GM12891 (cell line): ENCODE measurements around the gene HOXB6.

ENCODE experiments used
- DNase-seq: peaks from one replicate; pipeline ENCODE4 v3.0.0; 2011; ENCODE audit warnings: low spot score; ENCODE audit not compliant: insufficient read length
- FAIRE-seq: peaks from 2 replicates; lab custom pipeline; 2011; peaks lifted over from hg19 to GRCh38; lab: Jason Lieb, UNC
- PAX5 ChIP-seq: IDR thresholded peaks from 2 replicates; pipeline ENCODE4 v1.6.1; 2011; ENCODE audit warnings: low read length, moderate library complexity, mild to moderate bottlenecking; ENCODE audit not compliant: insufficient read depth, severe bottlenecking
- POLR2A ChIP-seq: IDR thresholded peaks from 2 replicates; pipeline ENCODE4 v1.6.1; 2011; ENCODE audit warnings: low read depth, low read length, control low read depth
- POLR2AphosphoS5 ChIP-seq: IDR thresholded peaks from 2 replicates; pipeline ENCODE4 v1.6.1; 2011; ENCODE audit warnings: low read depth, low read length, control low read depth
- POU2F2 ChIP-seq: IDR thresholded peaks from 2 replicates; pipeline ENCODE4 v1.6.1; 2011; ENCODE audit warnings: low read depth, mild to moderate bottlenecking, control low read depth, low read length, moderate library complexity
- SPI1 ChIP-seq: IDR thresholded peaks from 2 replicates; pipeline ENCODE4 v1.6.1; 2011; ENCODE audit warnings: low read depth, low read length, control low read depth
- TAF1 ChIP-seq: IDR thresholded peaks from 2 replicates; pipeline ENCODE4 v1.6.1; 2011; ENCODE audit warnings: low read depth, low read length, control low read depth

Gene HOXB6

DNA sequence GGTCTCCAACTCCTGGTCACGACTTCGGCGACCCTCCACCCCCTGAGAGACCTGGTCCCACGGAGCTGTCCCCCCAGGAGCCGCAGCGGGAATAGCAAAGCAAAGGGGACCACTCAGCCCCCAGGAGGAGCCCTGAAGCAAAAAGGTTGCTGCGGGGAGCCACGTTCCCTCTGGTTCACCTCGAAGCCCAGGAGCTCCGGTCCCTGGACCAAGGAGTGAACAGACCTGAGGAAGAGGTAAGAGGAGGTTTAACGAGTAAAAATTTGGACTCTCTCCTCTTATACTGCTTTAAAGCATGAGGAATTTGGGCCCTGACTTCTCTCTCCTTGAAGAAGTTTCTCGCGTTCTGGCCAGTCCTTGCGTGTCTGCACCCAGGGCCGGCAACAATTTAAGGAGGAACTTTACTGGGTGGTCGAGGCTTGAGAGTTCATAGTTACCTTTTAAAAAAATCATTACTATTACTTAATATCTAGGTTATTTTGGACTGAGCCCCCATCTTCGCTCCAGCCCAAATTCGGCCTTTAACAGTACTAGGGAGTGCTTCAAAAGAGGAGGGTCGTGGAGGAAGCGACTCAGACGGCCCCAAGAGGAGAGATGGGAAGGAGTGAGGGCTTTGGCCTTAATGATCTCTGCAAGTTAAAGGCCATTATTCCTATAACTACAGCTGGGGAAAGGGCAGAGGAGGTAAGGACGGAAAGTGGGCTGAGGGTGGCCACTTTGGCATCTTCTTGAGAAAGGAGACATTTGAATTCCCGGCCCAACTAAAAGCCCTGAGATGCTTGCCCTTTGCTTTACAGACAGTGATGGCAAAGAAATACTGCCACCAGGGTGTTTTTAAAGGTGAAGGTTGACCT, 38.3 kb upstream of the HOXB6 start:
- no peak for DNase-seq
- FAIRE-seq, result no peak
- TF ChIP-seq SPI1, result no peak

DNA sequence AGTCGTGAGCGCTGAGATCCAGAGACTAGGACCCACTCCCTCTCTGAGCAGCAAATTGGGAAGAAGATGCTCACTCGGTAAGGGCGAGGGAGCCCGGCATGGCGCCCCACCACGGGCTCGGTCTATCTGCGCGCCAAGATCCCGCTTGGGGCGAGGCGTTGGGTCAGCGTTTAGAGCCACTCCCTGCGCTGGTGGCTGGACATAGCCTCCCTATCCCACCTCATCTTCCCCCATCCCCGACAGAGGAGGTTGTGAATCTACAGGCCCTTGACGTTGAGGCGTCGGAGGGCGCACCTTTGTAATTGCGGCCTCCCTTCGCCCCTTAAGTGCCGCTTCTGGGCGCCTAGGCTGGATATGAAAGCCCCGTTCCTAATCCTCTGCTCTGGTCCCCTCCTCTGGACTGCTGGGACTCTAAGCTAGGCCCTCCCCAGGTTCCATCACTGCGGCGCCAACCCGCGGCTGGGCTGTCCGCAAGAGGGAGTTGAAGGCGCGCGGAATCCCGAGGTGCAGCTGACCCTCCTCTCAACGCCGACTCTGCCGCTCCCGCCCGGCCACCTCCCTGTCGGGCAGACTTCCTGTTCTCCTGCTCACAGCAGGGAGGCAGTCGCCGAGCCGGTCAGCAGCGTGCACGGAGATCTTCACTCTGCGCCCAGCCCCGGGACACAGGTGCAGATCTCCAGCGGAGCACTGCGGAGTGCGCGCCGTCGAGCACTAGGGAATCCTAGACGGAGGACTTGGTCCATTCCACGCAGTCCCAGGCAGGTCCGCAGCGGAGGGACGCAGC, 37.5 kb upstream of the HOXB6 start:
- no peak for FAIRE-seq
- no peak for DNase-seq

DNA sequence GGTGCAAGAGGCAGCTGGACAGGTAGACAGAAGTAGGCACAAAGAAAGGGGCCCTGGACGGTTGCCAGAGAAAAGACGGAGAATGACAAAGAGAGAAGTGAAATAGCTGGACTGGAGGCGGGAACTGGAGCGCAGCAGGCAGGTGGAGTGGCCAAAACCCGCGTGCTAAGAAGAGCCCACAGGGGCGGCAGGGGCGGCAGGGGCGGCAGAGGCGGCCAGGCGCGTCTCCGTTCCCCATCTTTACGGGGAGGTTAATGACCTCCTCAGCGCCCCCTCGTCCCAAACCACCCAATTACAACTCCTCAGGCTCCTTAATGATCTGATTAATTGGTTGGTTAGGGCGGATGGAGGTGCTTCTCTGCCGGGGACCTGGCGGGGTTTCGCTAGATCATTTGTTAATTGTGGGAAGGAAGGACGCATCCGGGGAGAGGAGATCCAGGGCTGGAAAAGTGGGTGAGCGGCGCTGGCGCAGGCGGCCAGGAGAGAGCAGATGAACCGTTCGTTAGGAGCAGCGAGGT, 36.8 kb upstream of the HOXB6 start:
- TF ChIP-seq POLR2AphosphoS5 (no peak), TAF1 (no peak), SPI1 (no peak), PAX5 (no peak), POLR2A (no peak), POU2F2 (no peak)

More for the DNA sequence above, 37.5 kb upstream of the HOXB6 start:
- no peak for TF ChIP-seq SPI1
- TF ChIP-seq POU2F2, result no peak
- no peak for TF ChIP-seq PAX5
- TF ChIP-seq POLR2AphosphoS5, result no peak
- no peak for TF ChIP-seq TAF1
- TF ChIP-seq POLR2A, result no peak

DNA sequence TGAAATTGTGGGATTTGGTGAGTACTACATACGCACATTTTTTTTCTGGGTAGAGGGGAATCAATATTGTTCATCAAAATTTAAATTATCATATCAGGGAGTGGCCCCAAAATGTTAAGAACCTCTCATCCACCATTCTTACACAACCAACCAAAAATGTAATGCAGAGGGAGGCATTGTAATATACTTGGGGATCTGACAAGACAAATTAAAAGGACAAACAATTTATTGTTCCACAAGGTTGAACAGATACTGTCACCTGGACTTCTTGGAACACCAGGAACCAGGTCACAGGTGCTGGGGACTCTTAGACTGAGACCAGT, 36.0 kb upstream of the HOXB6 start:
- no peak for FAIRE-seq
- no peak for TF ChIP-seq TAF1
- TF ChIP-seq POLR2A, result no peak
- no peak for TF ChIP-seq POU2F2
- no peak for TF ChIP-seq POLR2AphosphoS5
- TF ChIP-seq PAX5, result no peak
- DNase-seq, result no peak

More for the DNA sequence above, 36.8 kb upstream of the HOXB6 start:
- FAIRE-seq, result no peak
- no peak for DNase-seq

DNA sequence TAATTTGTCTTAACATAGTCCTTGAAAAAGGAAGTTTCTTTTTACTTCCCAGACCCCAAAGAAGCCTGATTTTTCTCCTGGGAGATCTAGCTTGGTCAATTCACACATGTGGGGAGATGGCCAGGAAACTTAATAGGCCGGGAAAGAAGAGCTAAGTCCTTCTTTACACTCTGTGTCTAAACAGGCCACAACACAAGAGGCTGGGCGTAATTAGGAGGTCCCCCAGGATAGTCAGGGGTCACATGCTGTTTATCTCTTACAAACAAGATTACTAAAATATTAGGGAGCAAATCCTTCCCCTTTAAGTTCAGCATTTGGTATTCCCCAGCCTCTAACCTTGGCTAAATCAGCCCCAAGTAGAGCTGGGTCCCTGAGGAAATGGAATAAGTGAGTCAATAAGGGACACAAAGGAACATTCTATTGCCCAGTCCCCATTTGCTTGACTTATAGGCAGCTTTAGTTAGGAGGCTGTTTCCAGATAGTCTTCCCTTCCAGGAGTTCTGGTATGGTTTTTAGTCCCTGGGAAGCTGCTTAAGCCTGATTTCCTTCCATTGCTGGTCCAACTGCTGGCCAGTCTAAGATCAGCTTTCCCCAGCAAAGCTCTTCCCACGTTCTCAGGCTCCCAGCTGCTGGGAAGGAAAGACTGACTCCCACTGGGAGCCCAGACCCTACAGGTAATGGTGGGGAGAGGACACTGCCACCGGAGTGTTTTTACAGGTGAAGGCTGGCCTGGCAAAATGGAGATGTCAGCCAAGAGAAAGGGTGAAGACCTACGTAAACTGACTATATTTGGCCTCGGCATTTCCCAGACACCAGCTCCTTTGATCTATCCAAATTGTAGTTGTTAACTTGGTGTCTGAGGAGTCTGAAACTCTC, 35.4 kb upstream of the HOXB6 start:
- no peak for TF ChIP-seq POLR2AphosphoS5
- TF ChIP-seq SPI1, result no peak
- TF ChIP-seq POU2F2, result no peak
- TF ChIP-seq PAX5, result no peak
- TF ChIP-seq TAF1, result no peak
- TF ChIP-seq POLR2A, result no peak
- FAIRE-seq, result no peak
- no peak for DNase-seq

DNA sequence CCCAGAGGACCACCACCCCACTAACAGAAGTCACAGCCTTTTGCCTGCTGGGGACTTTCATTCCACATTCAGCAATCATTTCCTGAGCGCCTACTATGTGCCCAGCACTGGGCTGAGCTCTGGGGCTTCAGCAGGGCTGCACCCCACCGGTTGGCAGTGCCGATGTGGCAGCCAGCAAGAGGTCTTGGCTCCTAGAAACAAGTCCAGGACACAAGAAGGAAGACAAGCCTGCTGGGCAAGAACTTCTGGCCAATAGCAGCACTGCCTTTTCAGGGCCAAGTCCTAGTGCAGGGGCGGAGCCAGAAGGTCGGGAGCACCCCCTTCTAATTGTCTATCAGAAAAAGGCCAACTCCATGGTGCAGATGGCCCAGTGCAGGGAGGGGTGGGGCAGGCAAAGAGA, 34.4 kb upstream of the HOXB6 start:
- FAIRE-seq (no peak), DNase-seq (no peak)
- TF ChIP-seq TAF1 (no peak), POLR2A (no peak), PAX5 (no peak), SPI1 (no peak)

DNA sequence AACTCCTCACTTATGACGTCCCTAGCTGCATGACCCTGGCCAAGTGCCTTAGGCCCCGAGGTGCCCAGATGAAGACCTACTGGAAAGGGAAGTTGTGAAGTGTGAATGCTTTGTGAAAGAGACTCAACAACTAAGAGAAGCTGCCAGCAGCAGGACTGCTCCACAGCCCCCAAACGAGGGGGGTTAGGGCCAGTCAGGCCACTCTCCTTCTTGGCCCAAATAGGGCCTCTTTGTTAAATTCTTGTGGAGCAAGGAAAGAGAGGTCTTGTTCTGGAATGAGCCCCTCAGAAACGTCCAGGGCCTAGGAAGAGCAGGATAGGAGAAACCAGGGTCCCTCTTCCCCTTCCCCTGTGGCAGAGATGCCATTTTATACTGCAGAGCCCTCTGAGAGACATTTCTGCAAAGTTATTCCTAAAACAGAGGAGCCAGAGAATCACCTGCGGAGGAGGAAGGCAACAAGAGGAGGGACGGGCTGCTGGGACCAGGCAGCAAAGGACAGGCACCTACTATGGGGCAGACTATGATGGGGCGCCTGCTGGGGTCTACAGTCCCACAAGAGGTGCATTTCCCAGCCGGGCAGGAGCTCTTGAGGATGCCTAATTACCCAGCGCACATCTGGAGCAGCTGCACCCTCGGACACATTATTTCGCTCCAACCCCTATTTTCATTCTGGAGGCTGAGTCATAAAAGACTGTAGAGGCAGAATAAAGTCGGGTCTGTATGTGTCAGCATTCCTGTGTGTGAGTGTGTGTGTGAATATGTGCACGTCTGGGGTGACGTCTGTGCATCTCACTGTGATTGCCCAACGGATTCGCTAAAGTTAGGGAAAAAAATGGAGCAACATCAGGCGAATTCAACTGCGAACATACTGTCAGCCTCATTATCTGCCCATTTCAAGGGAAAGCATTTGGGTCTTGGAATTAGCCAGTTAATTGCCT, 32.8 kb upstream of the HOXB6 start:
- TF ChIP-seq TAF1 (no peak), PAX5 (no peak), POLR2AphosphoS5 (no peak), POU2F2 (no peak), POLR2A (no peak), SPI1 (no peak)
- FAIRE-seq (no peak), DNase-seq (no peak)

DNA sequence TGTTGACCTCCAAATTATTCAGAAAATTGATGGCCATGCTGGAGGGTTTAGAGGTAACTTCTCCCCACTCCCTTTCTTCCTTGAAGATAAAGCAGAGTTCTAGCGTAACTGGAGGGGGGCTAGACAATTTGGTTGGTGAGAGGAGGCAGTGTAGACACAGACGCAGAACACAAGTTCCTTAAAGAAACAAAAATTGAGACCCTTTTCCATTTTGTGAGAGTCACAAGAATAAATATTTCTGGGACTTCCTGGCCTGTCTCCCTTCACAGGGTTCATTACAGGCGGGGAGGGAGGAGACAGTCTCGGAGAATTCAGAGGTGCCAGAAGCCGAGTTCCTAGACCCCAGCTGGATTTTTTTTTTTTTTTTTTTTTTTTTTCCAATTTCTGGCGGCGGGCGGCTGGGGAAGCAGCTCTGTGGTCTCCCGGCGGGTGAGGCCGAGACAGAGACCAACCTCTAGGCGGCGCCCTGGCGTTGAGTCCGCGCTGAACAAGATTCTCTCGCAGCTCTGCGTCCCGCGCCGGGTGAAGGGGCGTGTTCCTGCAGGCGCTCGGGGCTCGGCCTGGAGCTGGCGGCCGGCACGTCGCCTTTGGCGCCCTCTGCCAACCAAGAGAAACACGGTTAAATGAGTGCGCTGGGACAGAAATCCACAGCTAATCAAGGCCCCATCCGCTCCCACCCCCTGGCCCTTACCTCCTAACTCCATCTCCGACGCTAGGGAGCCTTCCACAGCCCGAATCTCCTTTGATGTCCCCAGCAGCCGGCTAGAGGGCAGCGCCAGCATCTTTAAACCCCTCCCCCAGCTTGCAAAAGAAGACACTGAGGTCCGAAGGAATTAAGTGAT, 31.6 kb upstream of the HOXB6 start:
- TF ChIP-seq POLR2A (no peak), TAF1 (no peak), SPI1 (no peak), PAX5 (no peak), POLR2AphosphoS5 (no peak), POU2F2 (no peak)
- FAIRE-seq (peak; percentile 5), DNase-seq (peak; percentile 83)
